ENCODE data around the gene PTP4A2.

GRCh38 chr1:31926853-31927660 is 11.1 kb downstream of the PTP4A2 start:
- TF ChIP-seq POLR2AphosphoS5 (IDR thresholded peaks at IDR 0.05; ENCODE audit: borderline replicate concordance, low read depth, low read length) (no peak), EZH2 (IDR thresholded peaks at IDR 0.05) (no peak)
